NOMO-1 (cell line): ENCODE measurements around the gene MTREX.

Experiments used
- DNase-seq, 2 experiments: peaks; one replicate each; lab custom pipeline; 2025; ENCODE audit not compliant: unreplicated experiment in 2 of 2; lab: John Stamatoyannopoulos, UW

MTREX gene

GRCh38 chr5:55324006-55324405, 16.2 kb downstream of the MTREX start:
- DNase-seq = no peak

- peak in 1 of 2 experiments; percentile 42 for DNase-seq
Observed at GRCh38 chr5:55324815-55325418, 17.1 kb downstream of the MTREX start.

GRCh38 chr5:55325621-55326020, 17.8 kb downstream of the MTREX start:
- DNase-seq = no peak

- no peak for DNase-seq
Observed at GRCh38 chr5:55327281-55327680, 19.5 kb downstream of the MTREX start.

GRCh38 chr5:55331321-55331720, 23.5 kb downstream of the MTREX start:
- no peak for DNase-seq

- DNase-seq = no peak
Observed at GRCh38 chr5:55333017-55333416, 25.2 kb downstream of the MTREX start.

- no peak for DNase-seq
Observed at GRCh38 chr5:55333811-55334210, 26.0 kb downstream of the MTREX start.

- DNase-seq = no peak
Observed at GRCh38 chr5:55338092-55338613, 30.4 kb downstream of the MTREX start.

GRCh38 chr5:55338810-55339243, 31.0 kb downstream of the MTREX start:
- DNase-seq = no peak

GRCh38 chr5:55343107-55343506, 35.3 kb downstream of the MTREX start:
- DNase-seq = no peak

GRCh38 chr5:55343609-55344008, 35.8 kb downstream of the MTREX start:
- DNase-seq = no peak

- DNase-seq = peak in 1 of 2 experiments; percentile 15
Observed at GRCh38 chr5:55344392-55344992, 36.7 kb downstream of the MTREX start.

GRCh38 chr5:55345327-55345726, 37.5 kb downstream of the MTREX start:
- DNase-seq = no peak

GRCh38 chr5:55347786-55348185, 40.0 kb downstream of the MTREX start:
- DNase-seq = no peak

GRCh38 chr5:55350754-55351153, 43.0 kb downstream of the MTREX start:
- no peak for DNase-seq

GRCh38 chr5:55356896-55357295, 49.1 kb downstream of the MTREX start:
- DNase-seq = no peak

- no peak for DNase-seq
Observed at GRCh38 chr5:55360190-55360589, 52.4 kb downstream of the MTREX start.

- no peak for DNase-seq
Observed at GRCh38 chr5:55363856-55364255, 56.1 kb downstream of the MTREX start.

- no peak for DNase-seq
Observed at GRCh38 chr5:55364537-55365055, 56.8 kb downstream of the MTREX start.

- DNase-seq = no peak
Observed at GRCh38 chr5:55370291-55370925, 62.6 kb downstream of the MTREX start.

- no peak for DNase-seq
Observed at GRCh38 chr5:55371145-55371544, 63.4 kb downstream of the MTREX start.
